GM19239 (cell line): Measurements from ENCODE around the gene ZNF460.
"Not testable (repeated sequence)": the region's sequence is repeated elsewhere in the genome, so short reads cannot be mapped to it uniquely, and the experiment has no call there.

Experiments
- DNase-seq: peaks from one replicate; pipeline ENCODE4 v3.0.0; 2011; ENCODE audit warnings: low spot score; ENCODE audit not compliant: insufficient read length
- FAIRE-seq: peaks from 2 replicates; lab custom pipeline; 2011; peaks lifted over from hg19 to GRCh38; lab: Jason Lieb, UNC

ZNF460 gene

GRCh38 chr19:57278481-57278880 lies 1.8 kb upstream of the ZNF460 start:
- DNase-seq, FAIRE-seq: not testable (repeated sequence)

- FAIRE-seq (no peak), DNase-seq (peak; percentile 56)
These were observed 694 bp upstream of the ZNF460 start for GRCh38 chr19:57279418-57280164.

- no peak for DNase-seq
- FAIRE-seq: peak; percentile 61
These were observed 696 bp downstream of the ZNF460 start for GRCh38 chr19:57280962-57281400.

- FAIRE-seq: no peak
- no peak for DNase-seq
These were observed 1.8 kb downstream of the ZNF460 start for GRCh38 chr19:57282011-57282643.

GRCh38 chr19:57288373-57288772 lies 8.1 kb downstream of the ZNF460 start:
- FAIRE-seq (no peak), DNase-seq (no peak)

GRCh38 chr19:57290970-57291369 lies 10.7 kb downstream of the ZNF460 start:
- FAIRE-seq: no peak
- no peak for DNase-seq

GRCh38 chr19:57292547-57292946 lies 12.3 kb downstream of the ZNF460 start:
- FAIRE-seq (no peak), DNase-seq (no peak)

- FAIRE-seq (no peak), DNase-seq (no peak)
These were observed 13.4 kb downstream of the ZNF460 start for GRCh38 chr19:57293719-57294118.

GRCh38 chr19:57302020-57302465 lies 21.8 kb downstream of the ZNF460 start:
- FAIRE-seq (no peak), DNase-seq (no peak)

GRCh38 chr19:57302727-57303401 lies 22.6 kb downstream of the ZNF460 start:
- DNase-seq (no peak), FAIRE-seq (no peak)

GRCh38 chr19:57305056-57305455 lies 24.8 kb downstream of the ZNF460 start:
- DNase-seq (no peak), FAIRE-seq (no peak)

GRCh38 chr19:57308514-57308913 lies 28.2 kb downstream of the ZNF460 start:
- DNase-seq (no peak), FAIRE-seq (no peak)

GRCh38 chr19:57310792-57311191 lies 30.5 kb downstream of the ZNF460 start:
- DNase-seq: no peak
- no peak for FAIRE-seq

- DNase-seq (no peak), FAIRE-seq (no peak)
These were observed 33.9 kb downstream of the ZNF460 start for GRCh38 chr19:57314146-57314545.

- DNase-seq (no peak), FAIRE-seq (no peak)
These were observed 37.2 kb downstream of the ZNF460 start for GRCh38 chr19:57317503-57317902.

GRCh38 chr19:57319869-57320179 lies 39.5 kb downstream of the ZNF460 start:
- DNase-seq (no peak), FAIRE-seq (no peak)

- DNase-seq (peak; percentile 97), FAIRE-seq (peak; percentile 98)
These were observed 40.1 kb downstream of the ZNF460 start, which contains the start of gene ZNF543 for GRCh38 chr19:57320180-57321084. Gene ZNF543, plus strand, starts transcription at chr19:57320472. Its CDS starts 382 bp downstream, at chr19:57320854.

GRCh38 chr19:57321116-57321515 lies 40.8 kb downstream of the ZNF460 start:
- no peak for DNase-seq
- FAIRE-seq: peak; percentile 72

- DNase-seq (no peak), FAIRE-seq (no peak)
These were observed 41.5 kb downstream of the ZNF460 start for GRCh38 chr19:57321751-57322150.

- FAIRE-seq (no peak), DNase-seq (no peak)
These were observed 44.7 kb downstream of the ZNF460 start for GRCh38 chr19:57324992-57325391.
